GM18909 (cell line): ENCODE results near the gene RHOJ.
"Not testable (repeated sequence)": the region's sequence is repeated elsewhere in the genome, so short reads cannot be mapped to it uniquely, and the experiment has no call there.

Experiments used
- ATAC-seq: cut with Tn5 transposase; IDR thresholded peaks from one replicate; pipeline ENCODE4 v1.9.1; 2021; ENCODE audit warnings: mild to moderate bottlenecking; ENCODE audit not compliant: unreplicated experiment, poor library complexity

Gene RHOJ

DNA sequence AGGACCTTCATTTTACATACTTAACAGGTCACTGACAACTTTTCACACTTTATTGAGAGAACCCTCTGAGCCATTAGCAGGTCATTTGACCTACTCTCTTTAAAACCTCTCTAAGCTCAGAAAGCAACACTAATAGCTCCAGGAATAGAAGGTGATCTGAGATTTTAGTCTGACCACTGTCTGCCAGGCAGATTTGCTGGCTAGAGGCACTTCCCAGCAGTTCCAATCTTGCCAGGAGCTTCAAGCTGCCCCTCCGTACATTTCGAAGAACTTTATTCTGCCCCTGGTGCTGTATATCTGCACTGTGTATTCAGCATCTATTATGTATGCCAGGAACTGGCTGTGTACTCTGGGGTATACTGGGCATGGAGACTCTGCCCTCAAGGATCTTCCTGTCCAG is 58.2 kb downstream of the RHOJ start:
- no peak for ATAC-seq

DNA sequence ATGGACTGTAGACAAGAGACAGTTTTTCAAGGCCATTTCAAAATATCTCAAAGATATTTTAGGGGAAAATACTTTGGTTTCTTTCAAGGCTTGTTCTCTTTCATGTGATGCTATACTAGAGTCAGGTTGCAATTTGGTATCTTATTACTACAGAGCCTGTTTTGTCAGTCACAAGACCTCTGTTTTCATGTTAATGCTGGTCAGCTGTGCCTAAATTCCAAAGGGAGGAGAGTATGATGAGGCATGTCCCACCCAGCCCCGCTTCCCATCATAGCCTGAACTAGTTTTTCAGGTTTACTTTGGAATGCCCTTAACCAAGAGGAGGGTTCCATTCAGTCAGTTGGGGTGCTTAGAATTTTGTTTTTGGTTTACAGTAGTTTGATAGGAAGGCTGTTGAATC is 61.9 kb downstream of the RHOJ start:
- ATAC-seq, result no peak

DNA sequence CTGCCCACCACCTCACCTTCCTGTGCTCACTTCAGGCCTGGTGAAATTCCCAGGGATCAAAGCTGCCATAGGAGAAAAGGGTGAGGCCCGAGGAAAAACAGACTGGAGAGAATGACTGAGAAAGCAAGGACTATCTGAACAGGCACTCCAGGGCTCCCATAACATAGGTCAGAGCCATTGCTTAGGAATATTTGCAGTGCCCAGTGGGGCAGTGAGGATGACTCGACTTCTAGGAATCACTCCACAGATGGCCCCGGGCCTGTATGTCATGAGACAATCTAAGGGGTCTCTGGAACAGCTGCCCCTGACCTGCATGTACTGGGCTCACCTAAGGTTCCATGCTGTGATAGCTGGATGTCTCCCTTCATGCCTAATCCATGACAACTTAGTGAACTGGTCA is 62.9 kb downstream of the RHOJ start:
- ATAC-seq, result no peak

DNA sequence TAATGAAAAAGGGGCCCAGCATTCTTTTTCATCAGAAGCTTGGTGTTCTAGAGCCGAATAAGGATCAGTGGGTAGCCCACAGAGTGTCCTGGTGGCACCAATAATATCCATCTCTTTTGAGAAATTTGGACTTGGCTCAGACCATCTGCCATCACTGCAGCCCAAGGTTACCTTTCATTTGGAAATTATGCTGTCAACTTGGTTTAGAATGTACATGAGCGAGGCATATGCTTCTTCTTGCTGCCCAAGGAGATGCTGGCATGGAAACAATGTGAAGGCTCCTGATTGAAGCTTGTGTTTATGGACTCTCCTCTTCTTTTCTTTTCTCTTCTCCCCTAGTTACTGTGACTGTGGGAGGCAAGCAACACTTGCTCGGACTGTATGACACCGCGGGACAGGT is 64.5 kb downstream of the RHOJ start:
- no peak for ATAC-seq

DNA sequence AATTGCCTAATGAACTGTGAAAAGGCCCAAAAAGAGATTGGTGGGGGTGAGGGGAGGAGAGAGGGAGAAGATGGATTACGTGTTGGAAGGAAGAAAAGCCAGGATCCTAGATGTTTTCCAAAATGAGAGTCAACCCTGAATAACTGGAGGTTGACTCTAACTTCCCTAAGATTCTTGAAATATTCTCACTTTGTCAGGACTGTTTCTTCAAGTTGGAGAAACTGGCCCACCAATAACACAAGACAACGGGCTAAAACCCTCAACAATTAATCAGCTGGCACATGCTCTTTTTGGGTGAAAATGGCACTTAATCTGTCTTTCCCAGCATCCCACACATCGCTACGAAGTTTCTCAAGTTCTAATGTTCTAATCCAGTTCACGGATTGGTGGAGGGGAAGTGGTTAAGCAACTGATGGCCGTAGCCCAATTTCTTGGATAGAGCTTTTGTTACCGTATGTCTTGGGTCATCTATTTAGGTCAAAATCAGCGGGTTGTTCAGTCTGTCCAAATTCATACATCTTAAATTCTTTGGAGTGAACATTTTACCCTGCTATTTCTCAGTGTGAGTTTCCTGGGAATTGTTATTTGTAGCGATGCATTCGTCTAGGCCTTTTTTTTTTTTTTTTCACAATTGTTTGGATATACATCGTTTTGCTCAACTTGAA is 65.5 kb downstream of the RHOJ start:
- no peak for ATAC-seq

DNA sequence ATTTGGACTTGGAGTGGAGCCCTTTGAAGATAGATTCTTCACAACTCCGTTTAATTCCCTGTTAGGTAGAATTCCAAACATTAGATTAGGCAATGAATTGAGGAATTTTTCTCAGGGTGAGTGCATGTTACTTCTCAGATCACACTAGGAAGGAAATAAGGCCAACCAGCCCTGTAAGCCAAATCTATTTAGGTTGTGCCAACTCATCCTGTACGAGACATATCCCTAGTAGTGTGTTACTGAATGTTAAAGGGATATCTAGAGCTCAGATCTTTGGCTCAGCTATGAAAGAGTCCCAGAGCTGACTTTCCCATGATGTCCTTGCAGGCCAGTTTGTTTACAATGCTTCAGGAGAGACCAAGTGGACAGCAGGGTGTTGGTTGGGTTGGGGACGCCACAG is 68.9 kb downstream of the RHOJ start:
- ATAC-seq, result no peak

DNA sequence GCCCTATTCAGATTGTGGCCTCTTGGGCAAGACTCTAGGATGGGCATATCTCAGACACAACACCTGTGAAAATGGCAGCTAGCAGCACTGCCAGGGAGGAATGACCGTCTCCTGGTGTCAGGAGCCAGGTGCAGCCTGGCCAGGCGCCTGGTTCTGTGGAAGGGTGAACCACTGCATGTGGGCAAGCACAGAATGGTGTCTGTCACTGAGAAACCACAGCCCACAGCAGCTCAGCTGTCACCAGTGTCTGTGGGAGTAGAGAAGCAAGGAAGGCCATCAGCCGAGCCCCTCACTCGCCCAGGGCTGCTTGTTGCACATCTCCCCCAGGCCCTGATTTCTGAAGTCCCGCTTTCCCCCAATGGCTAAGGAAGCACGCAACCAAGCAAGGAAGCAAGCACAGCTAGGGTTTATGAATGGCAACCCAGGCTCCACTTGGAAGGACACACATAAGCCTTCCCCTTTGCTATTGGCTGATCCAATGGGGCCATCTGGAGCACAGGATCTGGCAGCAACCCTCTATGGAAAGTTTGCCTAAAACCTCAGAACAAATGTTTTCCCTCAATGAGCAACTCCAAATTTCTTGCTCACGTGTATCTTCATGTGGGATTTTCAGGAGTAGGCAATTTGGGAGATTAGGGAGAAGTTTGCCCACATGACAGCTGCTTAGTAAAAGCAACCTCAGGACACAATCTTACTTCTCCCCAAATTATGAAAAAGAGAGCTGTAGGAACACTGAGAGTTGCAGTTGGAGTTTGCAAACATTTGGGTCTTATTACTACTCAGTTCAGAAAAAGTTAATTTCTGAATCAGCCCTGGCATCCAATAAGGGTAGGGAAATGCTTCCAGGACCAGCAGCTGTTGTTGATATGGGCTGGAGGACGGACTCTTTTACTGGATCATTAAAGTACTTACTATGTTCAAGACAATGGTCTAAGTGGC is 69.7 kb downstream of the RHOJ start:
- ATAC-seq, result no peak

DNA sequence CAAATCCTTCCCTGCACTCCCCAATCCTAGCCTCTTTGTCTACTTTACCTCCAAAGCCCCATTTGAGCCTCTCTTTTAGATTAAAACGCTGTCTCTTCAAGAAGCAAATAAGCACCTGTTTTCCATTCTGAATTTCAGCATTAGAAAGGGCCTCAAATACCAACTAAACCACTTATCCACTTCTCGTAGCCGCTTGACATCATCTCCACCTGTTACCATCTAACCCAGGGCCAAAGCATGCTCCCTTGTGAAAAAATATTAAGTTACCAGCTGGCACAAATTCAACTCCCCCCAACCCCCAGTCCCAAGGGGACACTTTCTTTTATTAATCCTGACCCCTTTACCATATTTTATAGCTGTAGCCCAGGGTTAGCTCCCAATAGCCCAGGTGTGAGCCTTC is 71.4 kb downstream of the RHOJ start:
- no peak for ATAC-seq

DNA sequence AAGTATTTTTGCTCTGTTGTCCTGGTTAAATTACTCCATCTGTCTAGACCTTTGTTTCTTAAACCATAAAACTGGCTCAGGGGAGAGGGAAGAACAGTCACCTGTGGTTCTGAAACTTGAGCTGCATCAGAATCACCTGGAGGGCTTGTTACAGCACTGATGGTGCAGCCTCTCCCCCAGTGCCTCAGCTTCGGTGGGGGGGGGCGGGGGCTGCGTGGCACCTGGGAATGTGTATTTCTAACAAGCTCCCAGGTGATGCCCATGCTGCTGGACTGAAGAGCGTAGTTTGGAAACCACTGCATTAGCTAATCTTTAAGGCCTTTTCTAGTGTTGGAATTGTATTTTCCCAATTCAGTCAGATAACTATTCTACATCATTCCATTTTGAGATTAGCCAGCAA is 71.8 kb downstream of the RHOJ start:
- ATAC-seq, result no peak

DNA sequence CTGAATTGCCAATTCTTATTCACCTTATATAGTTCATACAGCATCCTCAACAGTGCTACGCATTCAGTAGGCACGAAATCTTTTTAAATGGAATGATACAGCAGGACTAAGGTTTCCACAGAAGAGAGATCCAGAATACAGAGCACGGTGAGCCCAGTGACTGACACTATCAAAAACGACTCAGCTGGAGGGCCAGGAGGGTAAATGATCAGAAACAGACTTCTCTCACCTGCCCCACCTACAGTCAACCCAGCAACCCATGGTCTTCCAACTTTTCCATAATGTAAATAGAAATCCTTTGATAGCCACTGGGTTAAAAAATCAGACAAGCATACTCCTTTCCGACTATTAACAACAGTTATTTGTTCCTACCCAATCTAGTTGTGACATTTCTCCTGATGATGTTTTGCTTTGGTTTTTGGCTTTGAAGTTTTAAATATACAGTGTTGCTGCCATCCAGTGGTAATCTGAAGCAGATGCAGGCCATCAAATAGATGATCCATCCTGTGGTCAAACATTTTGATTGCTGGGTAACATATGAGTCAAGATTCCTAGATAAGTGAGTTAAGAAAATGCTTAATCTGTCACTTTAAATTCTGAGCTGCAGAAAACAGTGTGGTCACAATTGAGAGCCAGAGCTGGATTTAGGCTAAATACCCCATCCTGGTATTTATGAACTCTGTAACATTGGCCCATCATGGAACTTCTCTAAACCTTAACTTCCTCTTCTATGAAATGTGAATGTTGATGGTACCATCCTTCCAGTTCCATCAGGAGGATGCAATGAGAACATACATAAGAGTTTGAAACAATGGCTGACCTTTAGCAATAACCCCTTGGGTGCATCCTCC is 72.5 kb downstream of the RHOJ start:
- ATAC-seq, result peak; percentile 79

DNA sequence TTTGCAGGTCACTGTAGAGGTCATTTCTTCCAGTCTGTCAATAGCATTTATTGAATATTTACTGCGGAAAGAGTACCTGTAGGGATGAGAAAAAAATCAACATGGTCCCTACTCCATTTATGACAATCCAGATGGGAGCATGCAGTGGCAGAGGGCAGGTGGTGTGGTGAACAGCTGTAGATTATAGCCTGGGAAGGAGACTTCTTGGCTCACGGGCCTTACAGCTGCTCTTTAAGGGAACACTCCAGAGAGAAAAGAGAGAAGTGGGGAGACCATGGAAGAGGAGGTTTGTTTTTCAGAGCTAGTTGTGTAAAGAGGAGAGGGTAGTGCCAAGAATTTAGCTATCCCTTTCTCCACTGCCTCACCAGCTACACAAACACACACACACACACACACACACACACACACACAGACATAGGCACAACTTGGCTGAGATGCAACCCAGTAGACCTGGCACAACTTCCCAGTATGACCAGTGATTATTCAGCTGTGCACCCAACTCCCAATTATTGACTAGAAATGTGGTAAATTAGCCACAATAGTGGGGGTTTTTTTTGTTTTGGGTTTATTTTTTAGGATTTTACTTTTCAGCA is 73.4 kb downstream of the RHOJ start:
- ATAC-seq, result no peak

DNA sequence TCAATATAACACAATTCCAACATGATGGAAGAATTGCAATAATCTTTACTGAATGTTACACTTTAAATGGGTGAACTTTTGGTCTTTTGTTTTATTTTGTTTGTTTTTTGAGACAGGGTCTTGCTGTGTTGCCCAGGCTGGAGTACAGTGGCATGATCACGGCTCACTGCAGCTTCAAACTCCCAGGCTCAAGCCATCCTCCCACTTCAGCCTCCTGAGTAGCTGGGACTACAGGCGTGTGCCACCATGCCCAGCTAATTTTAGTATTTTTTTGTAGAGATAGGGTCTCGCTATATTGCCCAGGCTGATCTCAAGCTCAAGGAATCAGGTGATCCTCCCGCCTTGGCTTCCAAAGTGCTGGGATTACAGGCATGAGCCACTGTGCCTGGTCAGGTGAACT is 75.7 kb downstream of the RHOJ start:
- not testable (repeated sequence) for ATAC-seq

DNA sequence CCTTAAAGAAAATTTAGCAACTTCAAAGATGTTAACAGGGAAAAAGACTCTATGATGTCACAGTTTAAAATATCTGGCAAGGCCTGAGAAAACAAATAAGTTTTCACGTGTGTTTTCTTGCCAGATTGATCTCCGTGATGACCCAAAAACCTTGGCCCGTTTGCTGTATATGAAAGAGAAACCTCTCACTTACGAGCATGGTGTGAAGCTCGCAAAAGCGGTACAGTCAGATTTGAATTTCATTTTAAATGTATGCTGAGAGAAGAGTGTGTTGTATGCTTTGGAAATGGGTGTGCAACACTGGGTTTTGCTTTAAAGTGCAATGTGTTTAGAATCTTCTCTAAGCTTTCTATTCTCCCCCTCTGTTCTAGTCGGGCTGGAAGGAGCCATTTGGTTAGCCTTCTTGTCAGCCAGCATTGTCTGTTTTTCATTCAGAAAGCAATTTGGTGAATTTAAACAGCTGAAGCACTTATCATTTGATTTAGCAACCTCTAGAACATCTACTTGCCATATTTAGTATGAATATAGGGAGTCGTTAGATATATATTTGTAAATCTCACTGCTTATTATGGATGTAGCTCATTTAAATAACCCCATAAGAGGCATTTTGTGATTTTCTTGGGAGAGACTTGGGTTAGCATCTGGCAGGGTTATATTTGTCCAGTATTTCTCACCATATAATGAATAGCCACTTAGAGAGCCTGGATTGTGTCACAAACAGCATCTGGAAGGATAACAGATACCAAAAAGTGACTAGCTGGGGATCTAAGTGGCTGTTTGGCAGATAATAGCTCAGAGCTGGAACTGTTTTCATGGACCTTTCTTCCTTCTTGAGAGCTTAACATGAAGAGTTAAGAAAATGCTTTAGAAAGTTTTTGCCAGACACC is 79.0 kb downstream of the RHOJ start:
- no peak for ATAC-seq

DNA sequence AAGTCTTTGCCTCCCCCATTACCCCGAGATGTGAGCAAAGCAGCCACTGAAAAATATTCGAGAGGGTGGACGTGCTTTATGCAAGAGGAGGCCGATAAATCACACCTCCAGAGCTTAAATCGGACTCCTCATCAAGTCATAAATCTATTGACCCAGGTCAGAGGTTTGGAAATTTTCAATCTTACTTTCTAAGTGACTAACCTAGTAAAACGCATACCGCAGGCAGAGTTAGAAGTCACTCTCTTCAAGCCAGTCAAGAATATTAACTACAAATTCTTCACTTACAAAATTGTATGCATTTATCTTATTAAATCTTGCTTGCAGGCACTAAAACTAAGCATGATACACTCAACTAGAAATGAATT is 79.6 kb downstream of the RHOJ start:
- no peak for ATAC-seq

DNA sequence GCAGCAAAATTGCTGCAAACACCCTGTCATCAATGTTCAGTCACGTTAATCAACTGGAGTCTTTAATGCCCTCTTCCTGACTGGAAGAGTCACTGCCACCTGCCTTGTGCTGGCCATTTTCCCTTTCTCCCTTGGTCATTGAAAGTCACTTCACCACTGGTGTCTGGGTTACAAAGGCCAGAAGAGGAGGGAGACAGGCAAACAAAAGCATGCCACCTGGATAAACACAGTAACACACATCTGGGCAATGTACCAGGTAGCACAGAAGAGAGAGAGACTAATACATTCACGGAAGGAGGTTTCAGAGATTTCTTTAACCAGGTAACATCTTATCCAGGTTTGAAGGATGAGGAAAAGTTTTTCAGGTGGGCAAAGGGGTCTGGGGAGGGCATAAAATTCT is 81.8 kb downstream of the RHOJ start:
- ATAC-seq, result no peak

DNA sequence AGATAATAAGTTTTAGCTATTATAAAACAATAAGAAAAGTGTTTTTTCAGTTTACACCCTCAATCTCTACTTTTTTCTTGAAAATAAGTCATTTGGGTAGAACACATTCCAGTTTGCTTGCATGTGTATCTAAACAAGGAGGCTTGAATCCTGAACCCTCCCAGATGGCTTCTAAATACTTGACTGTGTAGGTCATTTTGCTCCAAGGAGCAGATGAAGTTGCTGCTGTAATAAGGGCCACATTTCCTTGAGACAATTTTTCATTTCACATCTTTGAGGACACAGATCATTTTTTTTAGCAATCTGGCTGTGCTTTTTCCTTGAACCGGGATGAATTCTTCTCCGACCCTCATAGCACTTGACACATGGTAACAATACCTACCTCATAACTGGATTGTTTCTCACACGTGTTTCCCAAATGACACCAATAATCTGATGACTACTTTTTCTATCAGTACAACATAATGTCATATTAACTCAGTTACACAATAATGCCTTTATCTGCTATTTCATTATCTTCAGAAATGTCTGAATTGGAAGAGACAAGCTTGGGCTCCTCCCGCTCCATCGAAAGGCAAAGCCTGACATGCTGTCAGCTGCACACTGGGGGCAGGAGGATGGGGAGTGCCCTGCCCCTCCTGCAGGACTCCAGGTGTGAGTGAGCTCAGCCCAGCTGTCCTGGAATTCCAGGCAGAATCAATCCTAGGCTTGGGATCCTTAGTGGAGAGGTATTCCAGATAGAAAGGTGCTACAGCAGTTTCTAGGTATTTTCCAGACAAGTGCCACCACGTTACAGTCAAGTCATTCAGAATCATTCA is 83.6 kb downstream of the RHOJ start:
- ATAC-seq, result no peak

DNA sequence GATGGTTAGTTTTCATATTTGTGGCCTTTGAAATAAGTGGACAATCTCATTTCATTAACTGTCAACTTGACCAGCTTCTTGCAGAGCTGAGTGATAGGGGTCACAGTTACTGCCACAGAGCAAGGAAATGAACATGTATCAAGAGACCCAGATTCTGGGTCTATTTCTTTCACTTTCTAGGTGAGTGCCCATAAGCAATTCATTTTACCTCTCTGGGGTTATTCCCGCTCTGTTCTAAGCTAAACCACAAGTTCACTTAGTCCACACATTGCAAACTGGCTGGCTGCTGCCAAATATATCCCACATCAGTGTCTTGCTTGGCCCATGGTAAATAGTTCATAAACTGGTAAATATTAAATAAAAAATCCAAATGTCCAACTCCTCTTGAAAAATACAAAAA is 84.6 kb downstream of the RHOJ start:
- ATAC-seq, result peak; percentile 49

DNA sequence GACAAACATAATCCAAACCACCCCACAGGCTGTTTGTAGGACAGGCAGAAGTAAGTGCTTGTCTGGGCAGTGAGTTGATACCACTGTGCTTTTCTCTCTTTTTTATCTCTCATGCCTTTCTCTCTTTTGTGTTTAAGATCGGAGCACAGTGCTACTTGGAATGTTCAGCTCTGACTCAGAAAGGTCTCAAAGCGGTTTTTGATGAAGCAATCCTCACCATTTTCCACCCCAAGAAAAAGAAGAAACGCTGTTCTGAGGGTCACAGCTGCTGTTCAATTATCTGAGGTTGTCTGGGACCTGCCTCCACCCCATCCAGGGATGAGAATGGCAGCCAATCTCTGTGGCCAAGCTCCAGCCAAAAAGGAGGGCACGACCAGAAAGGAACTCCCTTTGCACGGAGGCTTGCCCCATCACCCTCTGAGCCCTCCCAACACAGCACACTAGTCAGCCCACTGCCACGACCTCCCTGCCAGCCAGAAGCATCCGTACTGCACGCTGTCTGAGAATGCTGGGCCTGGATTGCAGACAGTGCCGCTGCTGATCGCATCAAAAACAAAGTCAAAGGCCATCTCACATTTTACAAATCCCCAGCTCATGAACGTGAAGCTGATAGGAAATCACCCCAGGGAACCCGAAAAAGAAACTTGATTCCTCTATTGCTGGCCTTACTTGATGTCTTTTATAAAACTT is 86.6 kb downstream of the RHOJ start:
- no peak for ATAC-seq
